ENCODE data around the gene TEAD2.
"Not testable (repeated sequence)": the region's sequence is repeated elsewhere in the genome, so short reads cannot be mapped to it uniquely, and the experiment has no call there.

Gene TEAD2

DNA sequence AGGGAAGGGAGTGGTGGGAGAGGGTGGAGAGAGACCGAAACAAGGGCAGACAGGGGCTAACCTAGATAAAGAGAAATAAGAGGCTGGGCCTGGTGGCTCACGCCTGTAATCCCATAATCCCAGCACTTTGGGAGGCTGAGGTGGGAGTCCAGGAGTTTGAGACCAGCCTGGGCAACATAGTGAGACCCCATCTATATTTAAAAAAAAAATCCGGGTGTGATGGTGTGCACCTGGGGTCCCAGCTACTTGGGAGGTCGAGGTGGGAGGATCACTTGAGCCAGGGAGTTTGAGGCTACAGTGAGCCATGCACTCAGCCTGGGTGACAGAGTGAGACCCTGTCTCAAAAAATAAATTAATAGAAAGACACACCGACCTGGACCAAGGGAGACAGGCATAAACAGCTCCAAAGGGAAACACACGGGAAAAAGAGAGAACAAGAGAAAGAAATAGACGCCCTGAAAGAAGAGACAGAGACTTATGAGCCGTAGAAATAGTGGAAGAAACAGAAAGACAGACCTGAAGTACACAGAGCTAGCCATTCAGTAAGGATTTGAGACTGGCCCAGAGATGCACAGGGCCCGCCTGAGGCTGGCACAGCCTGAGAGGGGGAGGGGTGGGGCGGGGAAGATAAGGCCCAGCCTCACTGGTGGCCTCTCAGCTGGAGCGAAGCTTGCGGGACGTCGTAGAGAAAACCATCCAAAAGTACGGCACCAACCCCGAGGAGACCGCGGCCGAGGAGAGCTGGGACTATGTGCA lies 24.8 kb downstream of the TEAD2 start:
- Mint-ChIP-seq H3K27ac (peak overlapping the region; percentile 99), H3K4me3 (peak overlapping the region; percentile 98), H3K36me3 (peaks cover 37% of the 10 kb centered on the region), H3K4me1 (peaks cover 69% of the 10 kb centered on the region), H3K9me3 (no peaks in the 10 kb centered on the region), H3K27me3 (no peaks in the 10 kb centered on the region)
- no peak for DNase-seq
- CTCF ChIA-PET: interaction anchor here (1.2 kb wide), 1 partner anchor 10 kb away, joined by 3 read pairs; no protein-coding TSS in a partner anchor

DNA sequence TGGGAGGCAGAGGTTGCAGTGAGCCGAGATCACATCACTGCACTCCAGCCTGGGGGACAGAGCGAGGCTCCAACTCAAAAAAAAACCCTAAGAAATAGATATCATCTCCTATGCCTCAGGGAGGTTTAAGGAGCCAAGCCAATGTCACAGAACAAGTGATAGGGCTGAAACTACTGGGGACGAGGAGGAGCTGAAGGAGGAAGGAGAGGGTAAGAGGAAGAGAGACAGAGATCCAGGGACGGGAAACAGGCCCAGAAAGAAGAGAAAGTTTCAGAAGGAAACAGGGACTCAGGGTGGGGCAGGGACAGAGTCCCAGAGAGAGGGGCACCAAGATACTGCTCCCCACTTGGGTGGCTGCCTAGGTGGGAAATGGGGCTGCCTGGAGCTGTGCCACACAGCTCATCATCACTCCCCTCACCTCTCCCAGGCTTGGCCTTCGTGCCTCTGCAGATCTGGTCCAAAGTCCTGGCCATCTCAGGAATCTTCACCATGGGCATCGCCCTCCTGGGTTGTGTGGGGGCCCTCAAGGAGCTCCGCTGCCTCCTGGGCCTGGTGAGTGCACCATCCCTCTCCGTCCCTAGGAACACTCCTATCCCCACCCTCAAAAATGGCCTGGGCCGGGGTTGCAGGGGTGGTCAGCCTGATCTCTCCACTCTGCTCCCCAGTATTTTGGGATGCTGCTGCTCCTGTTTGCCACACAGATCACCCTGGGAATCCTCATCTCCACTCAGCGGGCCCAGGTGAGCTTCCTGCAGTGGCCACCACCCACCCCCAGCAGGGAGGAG lies 25.5 kb downstream of the TEAD2 start:
- Mint-ChIP-seq H3K36me3 (peaks cover 39% of the 10 kb centered on the region), H3K27me3 (no peaks in the 10 kb centered on the region), H3K4me1 (peaks cover 76% of the 10 kb centered on the region), H3K4me3 (peak overlapping the region; percentile 98), H3K27ac (peak overlapping the region; percentile 99), H3K9me3 (no peaks in the 10 kb centered on the region)
- CTCF ChIA-PET: no interaction called here
- no peak for DNase-seq

DNA sequence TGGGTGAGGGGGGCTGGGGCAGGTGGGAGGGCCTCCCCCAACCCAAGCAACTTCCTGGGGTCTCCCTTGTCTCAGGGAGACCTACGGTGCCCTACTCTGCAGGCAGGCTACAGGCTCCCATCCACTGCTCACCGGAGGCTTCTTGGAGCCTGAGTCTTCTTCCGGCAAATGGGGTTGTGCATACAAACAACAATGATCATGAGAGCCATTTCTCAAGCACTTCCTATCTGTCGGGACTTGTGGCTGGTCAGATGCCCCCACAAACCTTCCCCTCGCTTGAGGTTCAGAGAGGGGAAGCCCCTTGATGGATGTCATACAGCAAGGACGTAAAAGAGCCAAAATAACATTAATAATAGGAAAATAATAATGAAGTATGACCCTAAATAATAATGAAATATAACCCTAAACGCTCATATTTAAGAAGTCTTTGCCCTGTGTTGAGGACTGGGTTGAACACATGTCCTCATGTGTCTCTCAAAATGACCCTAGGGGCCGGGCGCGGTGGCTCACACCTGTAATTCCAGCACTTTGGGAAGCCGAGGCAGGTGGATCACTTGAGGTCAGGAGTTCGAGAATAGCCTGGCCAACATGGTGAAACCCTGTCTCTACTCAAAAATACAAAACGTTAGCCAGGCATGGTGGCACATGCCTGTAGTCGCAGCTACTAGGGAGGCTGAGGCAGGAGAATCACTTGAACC lies 26.3 kb downstream of the TEAD2 start:
- Mint-ChIP-seq H3K4me3 (peak overlapping the region; percentile 98), H3K36me3 (peaks cover 46% of the 10 kb centered on the region), H3K4me1 (peaks cover 84% of the 10 kb centered on the region), H3K9me3 (no peaks in the 10 kb centered on the region), H3K27me3 (no peaks in the 10 kb centered on the region), H3K27ac (peak overlapping the region; percentile 99)
- CTCF ChIA-PET: no interaction called here
- no peak for DNase-seq

DNA sequence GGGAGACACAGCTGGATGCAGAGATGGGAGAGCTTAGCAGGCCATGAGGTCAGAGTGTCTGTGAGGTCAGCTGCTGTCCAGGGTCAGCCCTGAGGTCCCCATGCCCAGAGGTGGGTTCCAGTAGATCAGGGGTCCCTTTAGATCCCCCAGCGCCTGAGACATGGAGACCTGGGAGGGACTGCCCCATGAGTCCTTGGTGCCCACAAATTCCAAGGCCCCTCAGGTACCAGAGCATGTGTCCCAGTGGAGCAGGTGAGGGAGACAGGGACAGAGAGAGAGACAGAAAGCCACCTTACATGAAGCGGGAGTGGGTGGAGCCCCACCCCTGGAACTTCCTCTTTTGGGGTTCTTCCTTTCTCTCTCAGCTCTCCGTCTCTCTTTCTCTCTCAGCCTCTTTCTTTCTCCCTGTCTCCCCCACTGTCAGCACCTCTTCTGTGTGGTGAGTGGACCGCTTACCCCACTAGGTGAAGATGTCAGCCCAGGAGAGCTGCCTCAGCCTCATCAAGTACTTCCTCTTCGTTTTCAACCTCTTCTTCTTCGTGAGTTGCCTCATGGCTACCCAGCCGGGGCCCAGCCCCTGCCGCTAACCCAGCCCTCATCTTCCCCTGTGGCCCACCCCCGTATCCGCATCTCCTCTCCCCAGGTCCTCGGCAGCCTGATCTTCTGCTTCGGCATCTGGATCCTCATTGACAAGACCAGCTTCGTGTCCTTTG lies 27.0 kb downstream of the TEAD2 start, which contains the start of gene CD37:
Gene CD37, plus strand, starts transcription at position 336 of the 713 bp plus-strand sequence. Its CDS starts 135 bp downstream, at position 471.
- no peaks in the 10 kb centered on the region for H3K9me3 Mint-ChIP-seq
- peak; percentile 81 for DNase-seq
- H3K27me3 Mint-ChIP-seq: no peaks in the 10 kb centered on the region
- peaks cover 82% of the 10 kb centered on the region for H3K4me1 Mint-ChIP-seq
- CTCF ChIA-PET: no interaction called here
- peak within 1 kb of the TSS; percentile 98 for H3K4me3 Mint-ChIP-seq
- H3K27ac Mint-ChIP-seq: peak within 1 kb of the TSS; percentile 99
- peaks cover 46% of the 10 kb centered on the region for H3K36me3 Mint-ChIP-seq

DNA sequence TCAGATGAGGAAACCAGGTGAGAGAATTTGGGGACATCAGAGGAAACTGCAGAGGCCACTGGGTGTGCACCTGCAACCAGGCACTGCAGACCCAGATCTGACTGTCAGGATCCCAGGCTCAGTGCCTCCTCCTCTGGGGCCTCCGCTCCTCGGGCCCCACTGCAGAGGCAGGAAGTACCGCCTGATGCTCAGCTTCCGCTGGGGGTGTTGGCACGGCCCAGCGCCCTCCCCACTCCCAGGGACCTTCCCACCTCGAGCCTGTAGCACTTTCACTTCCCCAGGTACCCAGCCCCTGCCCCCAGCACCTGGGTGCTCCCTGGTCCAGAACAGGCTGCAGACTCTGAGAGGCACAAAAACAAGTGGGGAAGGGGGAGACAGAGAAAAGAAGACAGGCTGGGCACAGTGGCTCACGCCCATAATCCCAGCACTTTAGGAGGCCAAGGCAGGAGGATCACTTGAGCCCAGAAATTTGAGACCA lies 28.4 kb downstream of the TEAD2 start:
- Mint-ChIP-seq H3K36me3 (peaks cover 42% of the 10 kb centered on the region), H3K9me3 (no peaks in the 10 kb centered on the region), H3K4me1 (peaks cover 80% of the 10 kb centered on the region), H3K27ac (peak overlapping the region; percentile 92), H3K4me3 (peak overlapping the region; percentile 73), H3K27me3 (no peaks in the 10 kb centered on the region)
- peak; percentile 85 for DNase-seq
- CTCF ChIA-PET: interaction anchor here (1.6 kb wide), 1 partner anchor 68 kb away, joined by 4 read pairs; no protein-coding TSS in a partner anchor

DNA sequence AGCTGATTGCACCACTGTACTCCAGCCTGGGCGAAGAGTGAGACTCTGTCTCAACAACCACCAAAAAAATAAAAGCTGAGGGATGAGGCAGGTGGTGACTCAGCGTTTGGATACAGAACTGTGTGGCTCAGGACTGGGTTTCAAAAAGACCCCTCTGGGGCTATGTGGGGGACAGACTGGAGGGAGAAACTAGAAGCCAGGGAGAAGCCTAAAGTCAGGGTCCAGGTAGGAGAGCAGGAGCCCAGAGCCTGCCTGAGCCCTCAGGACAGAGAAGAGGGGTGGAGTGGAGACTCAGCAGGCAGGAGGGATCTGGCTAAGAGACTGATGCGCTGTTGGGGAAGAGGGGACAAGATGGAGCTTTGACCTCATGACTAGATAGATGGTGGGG lies 28.8 kb downstream of the TEAD2 start:
- Mint-ChIP-seq H3K27me3 (no peaks in the 10 kb centered on the region), H3K4me3 (peak overlapping the region; percentile 73), H3K36me3 (peaks cover 42% of the 10 kb centered on the region), H3K4me1 (peaks cover 80% of the 10 kb centered on the region), H3K27ac (peak overlapping the region; percentile 92), H3K9me3 (no peaks in the 10 kb centered on the region)
- DNase-seq: no peak
- CTCF ChIA-PET: interaction anchor here (1.6 kb wide), 1 partner anchor 67 kb away, joined by 4 read pairs; no protein-coding TSS in a partner anchor

DNA sequence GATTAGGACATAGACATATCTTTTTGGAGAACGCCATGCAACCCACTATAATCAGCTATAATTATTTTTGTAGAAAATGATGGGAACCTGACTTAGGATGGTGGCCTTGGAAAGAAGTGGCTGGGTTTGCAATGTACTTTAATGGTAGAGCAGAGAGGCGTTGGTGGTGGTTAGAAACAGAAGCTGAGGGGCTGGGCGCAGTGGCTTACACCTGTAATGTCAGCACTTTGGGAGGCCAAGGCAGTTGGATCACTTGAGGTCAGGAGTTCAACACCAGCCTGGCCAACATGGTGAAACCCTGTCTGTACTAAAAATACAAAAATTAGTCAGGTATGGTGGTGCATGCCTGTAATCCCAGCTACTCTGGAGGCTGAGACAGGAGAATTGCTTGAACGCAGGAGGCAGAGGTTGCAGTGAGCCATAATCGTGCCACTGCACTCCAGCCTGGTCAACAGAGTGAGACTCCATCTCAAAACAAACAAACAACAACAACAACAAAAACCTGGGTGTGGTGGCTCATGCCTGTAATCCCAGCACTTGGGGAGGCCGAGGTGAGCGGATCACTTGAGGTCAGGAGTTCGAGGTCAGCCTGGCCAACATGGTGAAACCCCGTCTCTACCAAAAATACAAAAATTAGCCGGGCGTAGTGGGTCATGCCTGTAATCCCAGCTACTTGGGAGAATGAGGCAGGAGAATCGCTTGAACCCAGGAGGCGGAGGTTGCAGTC lies 29.4 kb downstream of the TEAD2 start:
- not testable (repeated sequence) for H3K27me3 Mint-ChIP-seq, H3K9me3 Mint-ChIP-seq, DNase-seq
- peaks cover 80% of the 10 kb centered on the region for H3K4me1 Mint-ChIP-seq
- peaks cover 42% of the 10 kb centered on the region for H3K36me3 Mint-ChIP-seq
- peak overlapping the region; percentile 73 for H3K4me3 Mint-ChIP-seq
- peak overlapping the region; percentile 92 for H3K27ac Mint-ChIP-seq
- CTCF ChIA-PET: interaction anchor here (0.7 to 1.6 kb wide), 2 partner anchors 67 to 138 kb away, joined by 3 to 4 read pairs; no protein-coding TSS in a partner anchor

DNA sequence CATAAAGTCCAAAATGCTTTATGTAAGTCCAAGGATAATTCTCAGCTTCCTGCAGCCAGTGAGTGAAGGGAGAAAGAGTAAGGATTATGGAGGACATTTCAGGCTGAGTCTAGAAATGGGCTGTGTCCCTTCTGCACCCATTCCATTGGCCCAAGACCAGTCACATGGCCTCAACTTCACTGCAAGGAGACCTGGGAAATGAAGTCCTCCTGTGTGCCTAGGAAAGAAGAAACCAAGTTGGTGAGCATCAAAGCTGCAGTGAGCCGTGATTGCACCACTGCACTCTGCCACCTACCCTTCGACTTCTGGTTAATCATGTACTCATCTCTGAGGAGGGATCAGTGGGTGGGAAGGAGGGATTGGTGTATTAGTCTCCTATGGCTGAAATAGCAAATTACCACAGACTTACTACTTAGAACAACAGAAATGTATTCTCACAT lies 30.6 kb downstream of the TEAD2 start:
- Mint-ChIP-seq H3K4me3 (no peak overlapping the region), H3K27me3 (no peaks in the 10 kb centered on the region), H3K36me3 (peaks cover 39% of the 10 kb centered on the region), H3K9me3 (no peaks in the 10 kb centered on the region), H3K27ac (peak overlapping the region; percentile 77), H3K4me1 (peaks cover 76% of the 10 kb centered on the region)
- peak; percentile 76 for DNase-seq
- CTCF ChIA-PET: interaction anchor here (0.6 to 0.9 kb wide), 3 partner anchors 24 to 141 kb away, joined by 3 read pairs; no protein-coding TSS in a partner anchor

DNA sequence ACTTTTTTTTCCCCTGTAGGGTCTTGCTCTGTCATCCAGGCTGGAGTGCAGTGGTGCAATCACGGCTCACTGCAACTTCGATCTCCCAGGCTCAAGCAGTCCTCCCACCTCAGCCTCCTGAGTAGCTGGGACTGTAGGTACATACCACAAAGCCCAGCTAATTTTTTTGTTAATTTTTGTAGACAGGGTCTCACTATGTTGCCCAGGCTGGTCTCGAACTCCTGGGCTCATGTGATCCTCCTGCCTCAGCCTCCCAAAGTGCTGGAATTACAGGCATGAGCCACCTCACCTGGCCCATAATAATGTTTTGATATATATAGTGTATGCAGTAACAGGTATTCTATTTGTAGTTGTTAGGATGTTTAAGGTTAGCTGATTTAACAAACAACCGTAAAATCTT lies 31.0 kb downstream of the TEAD2 start:
- H3K4me3 Mint-ChIP-seq, H3K27me3 Mint-ChIP-seq, H3K9me3 Mint-ChIP-seq, DNase-seq: not testable (repeated sequence)
- H3K27ac Mint-ChIP-seq: peak overlapping the region; percentile 77
- H3K36me3 Mint-ChIP-seq: peaks cover 36% of the 10 kb centered on the region
- peaks cover 74% of the 10 kb centered on the region for H3K4me1 Mint-ChIP-seq
- CTCF ChIA-PET: interaction anchor here (0.6 to 0.9 kb wide), 3 partner anchors 24 to 141 kb away, joined by 3 read pairs; no protein-coding TSS in a partner anchor

DNA sequence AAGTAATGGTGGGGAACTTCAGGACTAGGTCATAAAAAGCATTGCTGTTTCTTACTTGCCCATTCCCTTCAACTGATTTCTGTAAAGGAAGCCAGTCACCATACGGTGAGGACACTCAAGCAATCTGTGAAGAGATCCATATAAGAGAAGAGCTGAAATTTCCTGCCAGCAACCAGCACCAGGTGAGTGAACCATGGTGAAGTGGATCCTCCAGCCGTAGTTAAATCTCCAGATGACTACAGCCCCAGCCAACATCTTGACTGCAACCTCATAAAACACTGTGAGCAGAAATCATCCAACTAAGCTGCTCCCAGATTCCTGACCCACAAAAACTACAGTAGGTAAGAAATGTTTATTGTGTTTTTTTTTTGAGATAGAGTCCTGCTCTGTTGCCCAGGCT lies 33.5 kb downstream of the TEAD2 start:
- Mint-ChIP-seq H3K27me3 (no peaks in the 10 kb centered on the region), H3K4me1 (peaks cover 65% of the 10 kb centered on the region), H3K4me3 (no peak overlapping the region), H3K9me3 (no peaks in the 10 kb centered on the region), H3K36me3 (peaks cover 39% of the 10 kb centered on the region), H3K27ac (no peak overlapping the region)
- DNase-seq: no peak
- CTCF ChIA-PET: interaction anchor here (1.6 kb wide), 1 partner anchor 39 kb away, joined by 3 read pairs; no protein-coding TSS in a partner anchor

DNA sequence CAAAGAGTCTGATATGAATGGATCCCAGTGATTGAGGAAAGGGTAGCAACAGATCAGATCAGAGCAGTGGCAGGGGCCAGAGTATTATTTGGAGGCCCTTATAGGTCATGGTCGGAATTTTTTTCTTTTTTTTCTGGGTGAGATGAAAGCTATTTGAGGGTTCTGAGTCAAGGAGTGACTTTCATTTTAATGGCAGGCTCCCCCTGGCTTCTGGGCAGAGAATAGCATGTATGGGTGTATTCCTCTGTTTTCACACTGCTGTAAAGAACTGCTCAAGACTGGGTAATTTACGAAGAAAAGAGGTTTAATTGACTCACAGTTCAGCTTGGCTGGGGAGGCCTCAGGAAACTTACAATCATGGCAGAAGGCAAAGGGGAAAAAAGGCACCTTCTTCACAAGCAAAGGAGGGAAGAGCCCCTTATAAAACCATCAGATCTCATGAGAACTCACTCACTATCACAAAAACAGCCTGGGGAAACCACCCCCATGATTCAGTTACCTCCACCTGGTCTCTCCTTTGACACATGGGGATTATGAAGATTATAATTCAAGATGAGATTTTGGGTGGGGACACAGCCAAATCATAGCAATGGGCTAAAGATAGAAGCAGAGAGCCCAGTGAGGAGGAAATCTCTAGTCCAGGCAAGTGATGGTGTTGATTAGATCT lies 34.2 kb downstream of the TEAD2 start:
- H3K9me3 Mint-ChIP-seq: no peaks in the 10 kb centered on the region
- peaks cover 58% of the 10 kb centered on the region for H3K4me1 Mint-ChIP-seq
- no peaks in the 10 kb centered on the region for H3K27me3 Mint-ChIP-seq
- peaks cover 39% of the 10 kb centered on the region for H3K36me3 Mint-ChIP-seq
- peak overlapping the region; percentile 59 for H3K27ac Mint-ChIP-seq
- DNase-seq: peak; percentile 69
- CTCF ChIA-PET: interaction anchor here (0.6 to 1.6 kb wide), 8 partner anchors 10 to 276 kb away, joined by 3 to 10 read pairs (median 3); no protein-coding TSS in a partner anchor
- H3K4me3 Mint-ChIP-seq: no peak overlapping the region

DNA sequence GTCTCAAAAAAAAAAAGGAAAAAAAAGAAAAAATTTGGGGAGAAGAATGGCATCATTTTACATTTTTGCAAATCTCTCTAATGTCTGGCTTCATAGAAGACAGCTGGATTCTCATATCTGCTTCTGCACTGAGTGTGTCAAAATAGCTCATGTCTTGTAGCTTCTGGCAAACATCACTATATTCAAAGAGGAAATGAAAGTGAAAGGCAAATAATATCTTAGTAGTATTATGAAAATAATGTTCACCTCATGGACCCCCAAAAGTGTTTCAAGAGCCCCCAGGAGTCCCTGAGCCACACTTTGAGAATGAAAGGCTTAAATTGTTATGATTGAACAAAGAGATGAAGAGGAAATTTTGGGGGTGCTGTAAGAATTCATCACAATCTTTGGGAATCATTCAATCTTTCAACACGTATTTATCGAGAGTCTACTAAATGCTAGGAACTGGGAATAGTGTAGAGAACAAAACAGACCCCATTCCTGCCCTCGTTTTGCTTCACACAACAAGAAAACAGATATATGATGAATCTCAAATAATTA lies 36.0 kb downstream of the TEAD2 start:
- peaks cover 40% of the 10 kb centered on the region for H3K4me1 Mint-ChIP-seq
- no peak for DNase-seq
- H3K9me3 Mint-ChIP-seq: no peaks in the 10 kb centered on the region
- peak overlapping the region; percentile 19 for H3K27ac Mint-ChIP-seq
- no peak overlapping the region for H3K4me3 Mint-ChIP-seq
- CTCF ChIA-PET: interaction anchor here (0.7 to 1.3 kb wide), 2 partner anchors 25 to 26 kb away, joined by 3 to 6 read pairs; no protein-coding TSS in a partner anchor
- peaks cover 38% of the 10 kb centered on the region for H3K36me3 Mint-ChIP-seq
- no peaks in the 10 kb centered on the region for H3K27me3 Mint-ChIP-seq

Data from activated naive CD4-positive, alpha-beta T cell treated with anti-CD3 and anti-CD28 coated beads, Interleukin-2, amount 10 ng/mL, durations not matched to agents 7 days and 5 days (primary cell).